HG02763 (cell line): ENCODE results near the gene PITPNM3.

Experiments
- ATAC-seq: cut with Tn5 transposase; IDR thresholded peaks from one replicate; pipeline ENCODE4 v1.9.1; 2021; ENCODE audit warnings: mild to moderate bottlenecking, moderate library complexity; ENCODE audit not compliant: unreplicated experiment

Gene PITPNM3

DNA sequence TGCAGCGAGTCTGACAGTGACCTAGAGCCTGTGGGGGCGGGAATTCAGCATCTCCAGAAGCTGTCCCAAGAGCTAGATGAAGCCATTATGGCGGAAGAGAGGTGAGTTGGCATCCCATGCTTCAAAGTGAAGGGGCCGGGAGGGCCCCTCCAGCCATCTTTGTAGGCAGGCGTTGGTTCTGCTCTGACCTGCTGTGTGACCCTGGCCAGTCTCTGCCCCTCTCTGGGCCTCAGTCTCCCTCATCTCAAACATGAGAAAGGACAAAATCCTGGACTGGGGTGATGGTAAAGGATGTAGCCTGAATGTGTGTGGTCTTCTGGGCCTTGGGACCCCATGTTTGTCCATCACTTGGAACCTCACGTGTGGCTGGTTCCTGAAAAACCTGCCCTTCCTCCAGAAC is 107.0 kb downstream of the PITPNM3 start:
- ATAC-seq: no peak

- ATAC-seq: no peak
Measured at GRCh38 chr17:6448473-6448872, 107.9 kb downstream of the PITPNM3 start.

GRCh38 chr17:6446516-6447100 is 109.7 kb downstream of the PITPNM3 start:
- ATAC-seq: no peak

DNA sequence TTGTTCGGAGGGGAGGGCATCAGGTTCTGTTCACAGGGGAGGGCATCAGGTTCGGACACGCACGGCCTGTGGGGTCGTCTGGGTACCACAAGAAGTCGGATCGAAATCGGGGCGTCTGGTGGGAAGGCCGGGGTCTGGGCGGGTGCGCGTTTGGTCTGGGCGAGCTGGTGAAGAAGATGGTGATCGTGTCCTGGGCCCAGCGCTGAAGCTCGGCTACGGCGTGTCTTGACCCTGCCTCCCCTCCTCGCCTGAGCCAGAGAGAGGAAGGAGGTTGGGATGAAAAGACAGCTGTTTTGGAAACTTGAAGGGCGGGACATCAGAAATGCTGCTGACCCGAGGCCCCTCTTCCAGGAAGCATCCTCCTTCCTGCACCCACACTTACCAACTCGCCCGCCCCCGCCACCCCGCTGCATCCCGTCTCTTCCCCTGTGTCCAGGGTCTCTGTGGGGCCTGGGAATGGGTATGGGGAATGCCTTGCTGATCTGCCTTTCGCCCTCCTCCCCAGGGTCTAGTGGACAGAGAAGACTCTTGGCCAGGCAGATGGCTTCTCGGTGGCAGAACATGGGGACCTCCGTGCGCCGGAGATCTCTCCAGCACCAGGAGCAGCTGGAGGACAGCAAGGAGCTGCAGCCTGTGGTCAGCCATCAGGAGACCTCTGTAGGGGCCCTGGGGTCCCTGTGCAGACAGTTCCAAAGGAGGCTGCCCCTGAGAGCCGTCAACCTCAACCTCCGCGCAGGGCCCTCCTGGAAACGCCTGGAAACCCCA is 111.6 kb downstream of the PITPNM3 start:
- no peak for ATAC-seq

GRCh38 chr17:6443692-6444570 is 112.4 kb downstream of the PITPNM3 start, which contains the start of gene PIMREG:
PIMREG (plus strand) TSS chr17:6444455; CDS start chr17:6445111, 656 bp downstream.
- peak; percentile 90 for ATAC-seq

- no peak for ATAC-seq
Measured at GRCh38 chr17:6442775-6443174, 113.6 kb downstream of the PITPNM3 start.

DNA sequence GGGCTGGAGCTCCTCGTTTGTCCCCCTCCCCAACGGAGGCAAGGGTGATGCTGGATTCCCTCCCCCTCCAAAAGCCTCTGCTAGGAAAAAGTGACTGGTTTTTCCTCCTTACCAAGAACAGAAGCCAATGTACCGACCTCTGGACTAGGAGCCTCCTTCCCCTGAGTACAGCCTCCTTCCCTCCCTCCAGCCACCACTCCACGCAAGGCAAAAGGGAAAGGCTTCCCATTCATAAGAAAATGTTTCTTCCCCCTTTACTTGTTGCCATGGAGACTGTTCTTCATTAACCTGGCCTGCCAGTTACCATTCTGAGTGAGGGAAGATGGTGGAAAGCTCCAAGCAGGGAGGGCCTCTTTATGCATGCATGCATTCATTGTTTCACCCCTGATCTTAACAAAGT is 116.4 kb downstream of the PITPNM3 start:
- ATAC-seq: no peak

- no peak for ATAC-seq
Measured at GRCh38 chr17:6437956-6438355, 118.4 kb downstream of the PITPNM3 start.

- ATAC-seq: no peak
Measured at GRCh38 chr17:6437466-6437865, 118.9 kb downstream of the PITPNM3 start.

GRCh38 chr17:6435968-6436367 is 120.4 kb downstream of the PITPNM3 start:
- ATAC-seq: no peak

DNA sequence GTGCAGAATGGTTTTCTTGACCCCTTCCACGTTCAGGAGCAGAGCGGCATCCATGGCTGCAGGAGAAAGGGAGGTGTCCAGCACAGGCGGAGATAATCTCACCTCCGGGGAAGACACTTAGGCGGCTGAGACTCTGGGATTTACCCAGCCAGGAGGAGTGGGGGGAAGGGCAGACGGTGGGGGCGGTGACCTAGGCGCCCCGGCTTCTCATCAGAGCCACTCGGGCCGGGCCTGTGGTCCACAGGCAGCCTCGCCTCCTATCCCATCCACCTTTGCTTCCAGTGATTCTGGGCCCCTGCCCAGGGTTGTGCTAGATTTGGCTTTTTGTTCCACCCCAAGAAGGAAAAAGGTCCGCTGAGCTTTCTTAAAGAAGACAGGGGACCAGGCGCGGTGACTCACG is 121.3 kb downstream of the PITPNM3 start, which contains the start of gene AIPL1:
Gene AIPL1, minus strand, starts transcription at position 71 of the 400 bp plus-strand sequence. Its CDS starts 17 bp downstream, at position 54.
- no peak for ATAC-seq

DNA sequence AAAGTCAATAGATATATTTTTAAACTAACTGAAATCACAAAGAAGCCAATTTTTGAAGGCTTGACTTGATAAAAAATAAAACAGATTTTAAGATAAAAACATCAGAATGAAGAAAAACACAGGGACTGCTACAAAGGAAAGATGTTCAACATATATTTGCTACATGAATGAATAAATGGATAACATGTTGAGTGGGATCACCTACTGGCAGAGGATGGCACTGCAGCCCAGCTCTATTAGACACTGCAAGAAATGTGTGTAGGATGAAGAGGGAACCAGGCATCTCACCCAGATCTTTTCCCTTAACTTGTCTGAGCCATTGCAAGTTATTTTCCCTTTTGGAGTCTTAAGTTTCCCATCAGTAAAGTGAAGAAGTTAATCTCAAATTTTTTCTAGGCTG is 125.6 kb downstream of the PITPNM3 start:
- ATAC-seq: no peak

DNA sequence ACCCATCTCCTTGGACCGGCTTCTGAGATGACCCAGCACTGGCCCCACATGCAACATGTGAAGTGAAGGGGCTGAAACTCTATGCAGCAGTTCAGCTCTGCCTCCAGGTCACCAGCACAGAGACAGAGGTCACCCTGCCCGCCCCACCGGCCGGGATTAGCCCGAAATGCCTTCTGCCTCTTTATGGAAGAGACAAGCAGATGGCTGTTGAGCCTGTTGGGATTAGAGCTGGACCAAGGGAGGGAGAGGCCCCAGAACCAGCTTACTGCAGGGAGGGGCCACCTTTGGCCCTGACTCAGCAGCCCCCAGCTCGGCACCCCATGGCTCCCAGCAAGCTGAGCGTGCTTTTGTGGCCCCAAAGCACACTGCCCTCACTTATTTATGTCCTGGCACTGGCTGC is 127.1 kb downstream of the PITPNM3 start:
- no peak for ATAC-seq

- no peak for ATAC-seq
Measured at GRCh38 chr17:6428207-6428965, 128.0 kb downstream of the PITPNM3 start.

- no peak for ATAC-seq
Measured at GRCh38 chr17:6427279-6427781, 129.0 kb downstream of the PITPNM3 start.

- no peak for ATAC-seq
Measured at GRCh38 chr17:6426356-6427101, 129.8 kb downstream of the PITPNM3 start.

DNA sequence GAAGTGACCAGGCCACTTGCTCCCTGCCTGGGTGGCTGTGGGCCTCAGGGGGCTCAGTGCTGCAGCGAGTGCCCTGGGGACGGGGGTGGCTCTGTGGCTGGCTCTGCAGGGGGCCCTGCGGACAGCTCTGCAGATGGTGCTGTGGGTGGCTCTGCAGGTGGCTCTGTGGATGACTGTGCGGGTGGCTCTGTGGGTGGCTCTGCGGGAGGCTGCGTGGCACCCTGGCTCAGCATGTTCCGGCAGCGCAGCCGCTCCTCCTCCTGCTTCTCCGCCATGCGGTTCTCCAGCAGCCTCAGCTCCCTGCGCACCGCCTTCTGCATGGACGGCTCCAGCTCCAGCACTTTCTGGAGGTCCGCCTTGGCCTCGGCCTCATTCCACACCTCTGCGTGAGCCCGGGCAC is 130.9 kb downstream of the PITPNM3 start:
- no peak for ATAC-seq

DNA sequence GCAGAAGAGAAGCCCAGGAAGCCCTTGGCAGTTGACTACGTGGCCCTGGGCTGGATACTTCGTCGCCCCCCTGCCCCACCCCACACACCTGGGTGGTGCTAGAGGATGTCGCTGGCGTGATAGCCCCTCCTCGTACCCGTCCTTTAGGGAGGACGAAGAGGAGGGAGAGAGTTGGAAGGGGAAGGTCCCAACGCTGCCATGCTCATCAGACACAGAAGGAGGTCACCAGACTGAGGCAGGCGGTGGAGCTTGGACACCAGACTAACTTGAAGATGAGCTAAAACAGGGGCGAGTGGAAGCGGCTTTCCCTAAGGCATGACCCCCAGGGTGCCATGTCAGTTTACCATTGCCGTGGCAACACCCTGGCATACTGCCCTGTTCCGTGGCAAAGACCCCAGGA is 132.4 kb downstream of the PITPNM3 start:
- no peak for ATAC-seq

DNA sequence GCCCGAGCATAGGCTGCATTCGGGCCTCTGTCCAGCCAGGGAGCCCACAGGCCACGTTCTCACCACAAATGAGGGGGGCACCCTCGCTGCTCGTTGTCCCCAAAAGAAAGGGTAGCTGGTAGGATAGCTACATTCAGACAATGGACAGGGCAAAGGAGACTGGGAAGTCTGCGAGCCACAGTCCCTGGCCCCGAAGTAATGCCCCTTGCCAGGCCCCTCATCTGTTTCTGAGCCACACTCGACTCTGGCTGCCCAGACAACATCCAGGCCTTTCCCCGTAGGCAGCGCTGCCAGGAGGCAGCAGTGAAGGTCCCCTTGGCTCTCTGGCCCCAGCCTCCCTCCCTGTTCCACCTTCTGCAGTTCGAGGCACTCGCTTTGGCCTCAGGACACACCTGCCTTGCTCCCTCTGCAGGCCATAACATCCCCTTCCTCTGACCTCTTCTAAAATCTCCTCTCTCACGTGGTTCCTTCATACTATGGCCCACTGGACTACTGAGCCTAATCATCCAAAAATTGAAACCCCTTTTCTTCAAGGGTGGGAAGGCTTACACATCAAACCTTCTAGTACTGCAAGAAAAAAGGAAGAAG is 133.6 kb downstream of the PITPNM3 start:
- no peak for ATAC-seq
